Measurements from ENCODE around the gene MGLL. TPM values are rescaled to one million over a fixed set of nuclear protein-coding genes. Genes with fewer than 3 reads are reported as not detected.
A peak's percentile ranks its signal among the peaks of the same experiment; 100 is the strongest.

MGLL gene
- total RNA-seq, 3 donors from 2014 or later = 25.8 to 79.5 (median 30.2) TPM

GRCh38 chr3:127679534-127680145, 142.7 kb downstream of the MGLL start:
- H3K4me3 ChIP-seq = no peak overlapping the region
- H3K27ac ChIP-seq = peak overlapping the region in 1 of 2 donors; percentile 25
- H3K4me1 ChIP-seq = no peaks in the 10 kb centered on the region
- peak in 1 of 2 donors; percentile 30 for DNase-seq (ENCODE audit: low spot score in 2 of 2)
- intact Hi-C loops (cut with DNase I; ENCODE audit: low total_unique reads) = no loop called here
- TF ChIP-seq, protein P1, sequence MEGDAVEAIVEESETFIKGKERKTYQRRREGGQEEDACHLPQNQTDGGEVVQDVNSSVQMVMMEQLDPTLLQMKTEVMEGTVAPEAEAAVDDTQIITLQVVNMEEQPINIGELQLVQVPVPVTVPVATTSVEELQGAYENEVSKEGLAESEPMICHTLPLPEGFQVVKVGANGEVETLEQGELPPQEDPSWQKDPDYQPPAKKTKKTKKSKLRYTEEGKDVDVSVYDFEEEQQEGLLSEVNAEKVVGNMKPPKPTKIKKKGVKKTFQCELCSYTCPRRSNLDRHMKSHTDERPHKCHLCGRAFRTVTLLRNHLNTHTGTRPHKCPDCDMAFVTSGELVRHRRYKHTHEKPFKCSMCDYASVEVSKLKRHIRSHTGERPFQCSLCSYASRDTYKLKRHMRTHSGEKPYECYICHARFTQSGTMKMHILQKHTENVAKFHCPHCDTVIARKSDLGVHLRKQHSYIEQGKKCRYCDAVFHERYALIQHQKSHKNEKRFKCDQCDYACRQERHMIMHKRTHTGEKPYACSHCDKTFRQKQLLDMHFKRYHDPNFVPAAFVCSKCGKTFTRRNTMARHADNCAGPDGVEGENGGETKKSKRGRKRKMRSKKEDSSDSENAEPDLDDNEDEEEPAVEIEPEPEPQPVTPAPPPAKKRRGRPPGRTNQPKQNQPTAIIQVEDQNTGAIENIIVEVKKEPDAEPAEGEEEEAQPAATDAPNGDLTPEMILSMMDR (IDR thresholded peaks at IDR 0.05) = no peak
- TF ChIP-seq POLR2AphosphoS5 (IDR thresholded peaks at IDR 0.05) = no peak
- TF ChIP-seq POLR2A (IDR thresholded peaks at IDR 0.05) = no peak
- peaks cover 6% of the 10 kb centered on the region for H3K36me3 ChIP-seq
- H3K27me3 ChIP-seq = no peaks in the 10 kb centered on the region
- no peaks in the 10 kb centered on the region for H3K9me3 ChIP-seq

- H3K4me1 ChIP-seq = no peaks in the 10 kb centered on the region
- peaks cover 6% of the 10 kb centered on the region for H3K36me3 ChIP-seq
- DNase-seq (ENCODE audit: low spot score in 2 of 2) = peak in 1 of 2 donors; percentile 39
- intact Hi-C loops (cut with DNase I; ENCODE audit: low total_unique reads) = no loop called here
- TF ChIP-seq, protein P1 (IDR thresholded peaks at IDR 0.05) = no peak
- TF ChIP-seq POLR2AphosphoS5 (IDR thresholded peaks at IDR 0.05) = no peak
- TF ChIP-seq POLR2A (IDR thresholded peaks at IDR 0.05) = no peak
- no peaks in the 10 kb centered on the region for H3K9me3 ChIP-seq
- no peaks in the 10 kb centered on the region for H3K27me3 ChIP-seq
- H3K27ac ChIP-seq = peak overlapping the region in 1 of 2 donors; percentile 32
- H3K4me3 ChIP-seq = no peak overlapping the region
These were observed 143.4 kb downstream of the MGLL start for GRCh38 chr3:127678611-127679533.

DNA sequence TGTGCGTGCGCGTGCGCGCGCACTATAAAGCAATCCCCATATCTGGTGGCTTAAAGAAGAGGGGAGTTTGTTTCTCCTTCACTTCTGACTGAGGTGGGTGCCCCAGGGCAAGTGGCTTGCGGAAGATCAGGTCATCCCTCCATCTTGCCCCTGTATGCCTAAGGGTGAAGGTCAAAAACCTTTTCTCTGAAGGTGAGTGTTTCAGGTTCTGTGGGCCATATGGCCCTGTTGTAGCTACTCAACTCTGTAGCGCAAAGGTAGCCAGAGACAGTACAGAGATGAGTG, 144.1 kb downstream of the MGLL start:
- Histone ChIP-seq H3K27ac (peak overlapping the region in 1 of 2 donors; percentile 32), H3K4me1 (no peaks in the 10 kb centered on the region), H3K36me3 (peaks cover 6% of the 10 kb centered on the region), H3K27me3 (no peaks in the 10 kb centered on the region), H3K9me3 (no peaks in the 10 kb centered on the region), H3K4me3 (no peak overlapping the region)
- intact Hi-C loops (cut with DNase I; ENCODE audit: low total_unique reads) = no loop called here
- TF ChIP-seq, protein P1 (IDR thresholded peaks at IDR 0.05) = no peak
- TF ChIP-seq POLR2AphosphoS5 (IDR thresholded peaks at IDR 0.05) (no peak), POLR2A (IDR thresholded peaks at IDR 0.05) (no peak)
- DNase-seq (ENCODE audit: low spot score in 2 of 2) = peak in 1 of 2 donors; percentile 35

- Histone ChIP-seq H3K36me3 (peaks cover 6% of the 10 kb centered on the region), H3K9me3 (no peaks in the 10 kb centered on the region), H3K27ac (peak overlapping the region in 1 of 2 donors; percentile 32), H3K4me1 (no peaks in the 10 kb centered on the region), H3K27me3 (no peaks in the 10 kb centered on the region), H3K4me3 (no peak overlapping the region)
- TF ChIP-seq POLR2AphosphoS5 (IDR thresholded peaks at IDR 0.05) (no peak), POLR2A (IDR thresholded peaks at IDR 0.05) (no peak)
- TF ChIP-seq, protein P1 (IDR thresholded peaks at IDR 0.05) = no peak
- peak in 1 of 2 donors; percentile 39 for DNase-seq (ENCODE audit: low spot score in 2 of 2)
- intact Hi-C loops (cut with DNase I; ENCODE audit: low total_unique reads) = no loop called here
These were observed 144.6 kb downstream of the MGLL start for GRCh38 chr3:127677541-127678314.

Measured in breast epithelium (tissue), 4 donors.